Mesendoderm (in vitro differentiated cells): ENCODE measurements around the gene FAM25G.
"Not testable (repeated sequence)": the region's sequence is repeated elsewhere in the genome, so short reads cannot be mapped to it uniquely, and the experiment has no call there.

ENCODE experiments used
- DNase-seq: peaks from one replicate; pipeline ENCODE4 v3.0.0; 2013
- H2AK5ac ChIP-seq: 2 replicates; pipeline ENCODE4 v1.6.1; 2013; ENCODE audit warnings: low read length, inconsistent platforms
- H2BK120ac ChIP-seq: 2 replicates; pipeline ENCODE4 v1.6.1; 2013; ENCODE audit warnings: low read depth, mild to moderate bottlenecking, low read length, moderate library complexity, mixed read lengths
- H2BK15ac ChIP-seq: replicated peaks from 2 replicates; pipeline ENCODE4 v1.6.1; 2013; ENCODE audit warnings: low read depth, mild to moderate bottlenecking, moderate library complexity
- H2BK5ac ChIP-seq: 2 replicates; pipeline ENCODE4 v1.6.1; 2013; ENCODE audit warnings: low read length, inconsistent platforms
- H3K18ac ChIP-seq: 2 replicates; pipeline ENCODE4 v1.6.1; 2013; ENCODE audit warnings: mild to moderate bottlenecking, low read length, mixed read lengths
- H3K23ac ChIP-seq: one replicate; pipeline ENCODE4 v1.6.1; 2013; ENCODE audit warnings: low read length
- H3K27ac ChIP-seq: 2 replicates; pipeline ENCODE4 v1.5.1; 2013; ENCODE audit warnings: low read depth, mild to moderate bottlenecking, inconsistent platforms, low read length, moderate library complexity
- H3K27me3 ChIP-seq: 2 replicates; pipeline ENCODE4 v1.6.1; 2013; ENCODE audit warnings: low read length, control low read depth, mild to moderate bottlenecking, inconsistent platforms; ENCODE audit not compliant: insufficient read depth, poor library complexity
- H3K36me3 ChIP-seq: 2 replicates; pipeline ENCODE4 v1.6.1; 2013; ENCODE audit warnings: low read length, inconsistent platforms; ENCODE audit not compliant: control insufficient read depth, insufficient read depth
- H3K4ac ChIP-seq: one replicate; pipeline ENCODE4 v1.6.1; 2013; ENCODE audit warnings: low read depth, mild to moderate bottlenecking, low read length, moderate library complexity
- H3K4me1 ChIP-seq: 2 replicates; pipeline ENCODE4 v1.6.1; 2013; ENCODE audit warnings: low read depth, low read length, inconsistent platforms; ENCODE audit not compliant: control insufficient read depth
- H3K4me2 ChIP-seq: 2 replicates; pipeline ENCODE4 v1.6.1; 2013; ENCODE audit warnings: low read length
- H3K4me3 ChIP-seq: 2 replicates; pipeline ENCODE4 v1.5.1; 2013; ENCODE audit warnings: mild to moderate bottlenecking, low read length
- H3K56ac ChIP-seq: one replicate; pipeline ENCODE4 v1.6.1; 2013; ENCODE audit warnings: low read length
- H3K79me1 ChIP-seq: 2 replicates; pipeline ENCODE4 v1.6.1; 2013; ENCODE audit warnings: low read length, inconsistent platforms
- H3K79me2 ChIP-seq: 2 replicates; pipeline ENCODE4 v1.6.1; 2013; ENCODE audit warnings: mild to moderate bottlenecking, low read length; ENCODE audit not compliant: control insufficient read depth, insufficient read depth
- H3K9ac ChIP-seq: 2 replicates; pipeline ENCODE4 v1.6.1; 2013; ENCODE audit warnings: low read length, inconsistent platforms
- H4K5ac ChIP-seq: one replicate; pipeline ENCODE4 v1.6.1; 2013; ENCODE audit warnings: low read length
- H4K8ac ChIP-seq: one replicate; pipeline ENCODE4 v1.6.1; 2013; ENCODE audit warnings: low read depth, mild to moderate bottlenecking, control low read depth, low read length, moderate library complexity
- WGBS: extraction: QIAGEN DNeasy Blood & Tissue Kit; methylation state at CpG from one replicate; pipeline ENCODE4 v1.1.7; 2013; ENCODE audit warnings: low lambda C conversion rate, missing lambda C conversion rate; ENCODE audit not compliant: insufficient coverage; ENCODE audit errors: extremely low coverage; 5-methylcytosine and 5-hydroxymethylcytosine counted together

The FAM25G gene

DNA sequence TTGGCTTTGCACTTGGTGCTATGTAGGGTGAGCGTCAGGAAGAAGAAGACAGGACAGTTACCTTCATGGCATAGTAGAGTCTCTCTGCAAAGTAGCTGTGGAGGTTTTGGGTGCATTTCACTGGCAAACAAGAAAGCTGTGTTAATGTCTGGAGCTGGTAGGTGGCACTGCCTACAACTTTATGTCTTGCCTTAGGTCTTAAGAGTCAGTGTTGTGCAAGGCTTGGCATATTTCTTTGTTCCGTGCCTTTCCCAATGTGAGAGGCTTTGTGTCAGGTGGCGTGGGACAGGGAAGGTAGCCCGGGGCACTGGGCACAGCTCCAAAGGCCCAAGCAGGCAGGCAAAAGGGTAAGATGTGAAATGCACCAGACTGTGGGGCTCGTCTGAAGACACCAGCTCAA lies 19.4 kb downstream of the FAM25G start:
- not testable (repeated sequence) for H3K9ac ChIP-seq, H3K23ac ChIP-seq, H3K36me3 ChIP-seq, H3K4ac ChIP-seq, H3K79me2 ChIP-seq, H3K18ac ChIP-seq, H2BK15ac ChIP-seq, H4K5ac ChIP-seq, H3K79me1 ChIP-seq, H4K8ac ChIP-seq, H3K27ac ChIP-seq, H3K56ac ChIP-seq, H3K27me3 ChIP-seq, H2BK120ac ChIP-seq, H3K4me3 ChIP-seq, H3K4me2 ChIP-seq, H2AK5ac ChIP-seq, H2BK5ac ChIP-seq, DNase-seq, H3K4me1 ChIP-seq
- WGBS = no CpG with 5 or more reads among the region's 5 CpGs

DNA sequence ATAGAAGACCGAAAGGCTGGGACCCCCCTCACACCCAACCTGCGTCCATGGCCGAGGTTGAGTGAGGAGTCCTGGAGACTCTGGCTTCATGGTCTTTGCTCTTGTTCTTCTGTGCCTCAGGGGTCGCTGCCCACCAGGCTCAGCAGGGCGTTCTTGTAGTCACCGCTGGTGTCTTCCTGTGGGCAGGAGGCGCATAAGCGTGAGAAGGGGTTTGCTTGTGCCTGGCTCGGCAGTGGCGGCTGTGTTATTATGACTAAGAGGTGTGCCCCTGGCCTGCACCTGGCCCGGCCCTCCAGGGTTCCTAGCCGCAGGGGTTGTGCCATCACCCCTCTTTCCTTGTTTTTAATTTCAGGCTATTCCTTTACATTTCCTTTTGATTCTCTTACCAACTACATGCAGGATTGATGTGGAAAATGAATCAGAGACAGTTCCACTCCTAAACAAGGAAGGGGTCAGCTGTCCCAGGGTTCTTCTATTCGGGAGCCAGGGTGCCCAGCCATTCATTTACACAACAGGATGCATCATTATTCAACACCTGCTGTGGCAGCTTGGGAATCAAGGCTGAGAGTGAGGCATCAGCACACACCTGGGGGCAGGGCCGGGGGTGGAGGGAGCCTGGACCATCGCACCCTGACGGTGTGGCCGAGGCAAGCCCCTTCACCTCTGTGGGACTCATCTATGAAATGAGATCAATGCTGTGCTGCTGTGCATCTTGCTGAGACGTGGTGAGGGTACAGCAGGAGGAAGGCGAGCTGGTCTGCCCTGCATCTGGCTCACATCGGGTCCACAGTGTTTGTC lies 22.6 kb downstream of the FAM25G start:
- H2AK5ac ChIP-seq, H2BK120ac ChIP-seq, H3K23ac ChIP-seq, H3K27me3 ChIP-seq, H3K4me1 ChIP-seq, H4K8ac ChIP-seq, H2BK5ac ChIP-seq, H3K79me2 ChIP-seq, H3K56ac ChIP-seq, H4K5ac ChIP-seq, H3K18ac ChIP-seq, H3K79me1 ChIP-seq, H3K4me3 ChIP-seq, H3K4me2 ChIP-seq, H2BK15ac ChIP-seq, DNase-seq, H3K9ac ChIP-seq, H3K4ac ChIP-seq, H3K27ac ChIP-seq, H3K36me3 ChIP-seq: not testable (repeated sequence)
- no CpG with 5 or more reads among the region's 20 CpGs for WGBS

DNA sequence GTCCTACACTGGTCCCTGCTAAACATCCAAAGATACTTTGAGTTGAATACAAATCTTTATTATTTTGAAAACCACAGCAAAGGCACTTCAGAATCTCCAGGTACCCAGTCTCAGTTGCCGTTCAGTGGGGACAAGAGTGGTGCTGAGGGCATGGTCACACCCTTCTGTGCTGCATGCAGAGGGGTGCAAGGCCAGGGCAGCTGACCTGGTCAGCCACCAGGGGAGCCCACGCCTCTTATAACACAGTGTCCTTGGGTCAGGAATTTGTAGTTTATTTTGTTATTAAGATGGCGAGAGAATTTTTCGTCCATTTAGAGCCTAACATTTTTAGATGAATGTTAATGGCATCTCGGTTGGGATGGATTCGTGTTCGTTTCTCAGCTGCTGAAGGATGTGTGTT lies 23.5 kb downstream of the FAM25G start:
- not testable (repeated sequence) for H2BK120ac ChIP-seq, H2BK5ac ChIP-seq, H3K79me1 ChIP-seq, H3K27ac ChIP-seq, H3K79me2 ChIP-seq, H3K56ac ChIP-seq, H3K4me3 ChIP-seq, H4K5ac ChIP-seq, H3K4me1 ChIP-seq, H3K23ac ChIP-seq, H2AK5ac ChIP-seq, H3K18ac ChIP-seq, H3K27me3 ChIP-seq, H4K8ac ChIP-seq, H3K4me2 ChIP-seq, H3K9ac ChIP-seq, H3K4ac ChIP-seq, H2BK15ac ChIP-seq, DNase-seq, H3K36me3 ChIP-seq
- WGBS = no CpG with 5 or more reads among the region's 7 CpGs

- H3K9ac ChIP-seq, H2AK5ac ChIP-seq, H3K23ac ChIP-seq, H4K5ac ChIP-seq, H3K4me3 ChIP-seq, H3K79me1 ChIP-seq, H3K56ac ChIP-seq, H3K4me2 ChIP-seq, H3K36me3 ChIP-seq, H3K27me3 ChIP-seq, H3K4me1 ChIP-seq, DNase-seq, H2BK5ac ChIP-seq, H2BK15ac ChIP-seq, H3K79me2 ChIP-seq, H3K4ac ChIP-seq, H3K18ac ChIP-seq, H4K8ac ChIP-seq, H2BK120ac ChIP-seq, H3K27ac ChIP-seq: not testable (repeated sequence)
- WGBS = no CpG with 5 or more reads among the region's 5 CpGs
Measured at GRCh38 chr10:47467458-47467857, 24.0 kb downstream of the FAM25G start.

- H4K5ac ChIP-seq, H3K79me1 ChIP-seq, H3K56ac ChIP-seq, H3K27ac ChIP-seq, H3K4me3 ChIP-seq, H2BK5ac ChIP-seq, H2AK5ac ChIP-seq, H3K4ac ChIP-seq, H2BK15ac ChIP-seq, DNase-seq, H3K27me3 ChIP-seq, H3K36me3 ChIP-seq, H3K9ac ChIP-seq, H3K4me1 ChIP-seq, H3K4me2 ChIP-seq, H3K18ac ChIP-seq, H3K79me2 ChIP-seq, H3K23ac ChIP-seq, H4K8ac ChIP-seq, H2BK120ac ChIP-seq: not testable (repeated sequence)
- no CpG with 5 or more reads among the region's 14 CpGs for WGBS
Measured at GRCh38 chr10:47465216-47465917, 26.1 kb downstream of the FAM25G start.
